GDM1 (cell line): ENCODE results near the gene MAML2.

Experiments
- DNase-seq: peaks from one replicate; lab custom pipeline; 2025; lab: John Stamatoyannopoulos, UW

MAML2 gene

GRCh38 chr11:96238563-96239135, 104.3 kb downstream of the MAML2 start:
- DNase-seq, result no peak

- no peak for DNase-seq
Observed at GRCh38 chr11:96237766-96238266, 105.2 kb downstream of the MAML2 start.

GRCh38 chr11:96235751-96236150, 107.2 kb downstream of the MAML2 start:
- DNase-seq, result no peak

- DNase-seq, result no peak
Observed at GRCh38 chr11:96234866-96235441, 108.0 kb downstream of the MAML2 start.

GRCh38 chr11:96232132-96232531, 110.9 kb downstream of the MAML2 start:
- no peak for DNase-seq

GRCh38 chr11:96230686-96231085, 112.3 kb downstream of the MAML2 start:
- no peak for DNase-seq

GRCh38 chr11:96229354-96229977, 113.5 kb downstream of the MAML2 start:
- DNase-seq, result no peak

- DNase-seq, result no peak
Observed at GRCh38 chr11:96228910-96229309, 114.1 kb downstream of the MAML2 start.

GRCh38 chr11:96228473-96228891, 114.5 kb downstream of the MAML2 start:
- no peak for DNase-seq

GRCh38 chr11:96227244-96227643, 115.8 kb downstream of the MAML2 start:
- no peak for DNase-seq

GRCh38 chr11:96223083-96223482, 119.9 kb downstream of the MAML2 start:
- DNase-seq, result no peak

GRCh38 chr11:96222102-96222501, 120.9 kb downstream of the MAML2 start:
- no peak for DNase-seq

- DNase-seq, result no peak
Observed at GRCh38 chr11:96221244-96222070, 121.5 kb downstream of the MAML2 start.

- DNase-seq, result no peak
Observed at GRCh38 chr11:96219981-96220623, 122.9 kb downstream of the MAML2 start.

GRCh38 chr11:96218901-96219300, 124.1 kb downstream of the MAML2 start:
- no peak for DNase-seq

- DNase-seq, result no peak
Observed at GRCh38 chr11:96218006-96218405, 125.0 kb downstream of the MAML2 start.

GRCh38 chr11:96217206-96217605, 125.8 kb downstream of the MAML2 start:
- DNase-seq, result no peak

- DNase-seq, result no peak
Observed at GRCh38 chr11:96215826-96216225, 127.2 kb downstream of the MAML2 start.

GRCh38 chr11:96215110-96215782, 127.7 kb downstream of the MAML2 start:
- no peak for DNase-seq

- no peak for DNase-seq
Observed at GRCh38 chr11:96214777-96215109, 128.3 kb downstream of the MAML2 start.

GRCh38 chr11:96213500-96213899, 129.5 kb downstream of the MAML2 start:
- no peak for DNase-seq

- no peak for DNase-seq
Observed at GRCh38 chr11:96211436-96211835, 131.6 kb downstream of the MAML2 start.
